ENCODE data around the gene C14orf132.

DNA sequence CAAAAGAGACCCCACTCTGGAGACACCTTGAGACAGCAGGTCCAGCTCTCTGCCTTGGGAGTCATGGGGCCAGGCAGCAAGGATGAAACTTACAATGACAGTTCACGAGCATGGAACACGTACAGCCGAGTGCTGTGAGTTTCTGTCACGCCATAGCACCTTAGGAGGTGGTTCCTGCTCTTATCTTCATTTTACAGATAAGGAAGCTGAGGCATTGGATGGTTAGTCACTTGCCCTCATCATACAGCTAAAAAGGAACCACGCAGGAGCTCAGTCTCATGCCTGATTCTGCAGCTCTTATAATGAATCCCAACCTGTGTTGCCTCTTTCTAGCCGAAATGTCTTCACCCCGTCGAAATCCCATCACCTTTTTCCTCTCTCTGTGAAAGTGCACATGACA lies 39.9 kb downstream of the C14orf132 start:
- no peak for TF ChIP-seq POLR2A (IDR thresholded peaks at IDR 0.05)
- TF ChIP-seq, protein P1, sequence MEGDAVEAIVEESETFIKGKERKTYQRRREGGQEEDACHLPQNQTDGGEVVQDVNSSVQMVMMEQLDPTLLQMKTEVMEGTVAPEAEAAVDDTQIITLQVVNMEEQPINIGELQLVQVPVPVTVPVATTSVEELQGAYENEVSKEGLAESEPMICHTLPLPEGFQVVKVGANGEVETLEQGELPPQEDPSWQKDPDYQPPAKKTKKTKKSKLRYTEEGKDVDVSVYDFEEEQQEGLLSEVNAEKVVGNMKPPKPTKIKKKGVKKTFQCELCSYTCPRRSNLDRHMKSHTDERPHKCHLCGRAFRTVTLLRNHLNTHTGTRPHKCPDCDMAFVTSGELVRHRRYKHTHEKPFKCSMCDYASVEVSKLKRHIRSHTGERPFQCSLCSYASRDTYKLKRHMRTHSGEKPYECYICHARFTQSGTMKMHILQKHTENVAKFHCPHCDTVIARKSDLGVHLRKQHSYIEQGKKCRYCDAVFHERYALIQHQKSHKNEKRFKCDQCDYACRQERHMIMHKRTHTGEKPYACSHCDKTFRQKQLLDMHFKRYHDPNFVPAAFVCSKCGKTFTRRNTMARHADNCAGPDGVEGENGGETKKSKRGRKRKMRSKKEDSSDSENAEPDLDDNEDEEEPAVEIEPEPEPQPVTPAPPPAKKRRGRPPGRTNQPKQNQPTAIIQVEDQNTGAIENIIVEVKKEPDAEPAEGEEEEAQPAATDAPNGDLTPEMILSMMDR (IDR thresholded peaks at IDR 0.05) = no peak

Measured in testis (tissue), 2 donors.